Parathyroid adenoma (tissue), 2 donors: Measurements from ENCODE around the gene OOEP.
A peak's percentile ranks its signal among the peaks of the same experiment; 100 is the strongest.

Experiments
- H2AFZ ChIP-seq: fragments of 300-600 bp; sonication (generic); one replicate; pipeline ENCODE4 v1.7.0; 2017; ENCODE audit warnings: antibody characterized with exemption, mild to moderate bottlenecking
- H3K27ac ChIP-seq: fragments of 300-600 bp; sonication (generic); one replicate; pipeline ENCODE4 v1.7.0; 2017
- H3K27me3 ChIP-seq: fragments of 300-600 bp; sonication (generic); one replicate; pipeline ENCODE4 v1.7.0; 2017; ENCODE audit warnings: low read length; ENCODE audit not compliant: control insufficient read depth, insufficient read depth
- H3K36me3 ChIP-seq: fragments of 300-600 bp; sonication (generic); one replicate; pipeline ENCODE4 v1.7.0; 2017; ENCODE audit warnings: low read length; ENCODE audit not compliant: control insufficient read depth, insufficient read depth
- H3K4me1 ChIP-seq: fragments of 300-600 bp; sonication (generic); one replicate; pipeline ENCODE4 v1.7.0; 2017; ENCODE audit warnings: control low read depth
- H3K4me2 ChIP-seq: fragments of 300-600 bp; sonication (generic); one replicate; pipeline ENCODE4 v1.7.0; 2017; ENCODE audit warnings: low read length
- H3K4me3 ChIP-seq: fragments of 300-600 bp; sonication (generic); one replicate; pipeline ENCODE4 v1.7.0; 2017; ENCODE audit warnings: low read depth, low read length
- H3K79me2 ChIP-seq: fragments of 300-600 bp; sonication (generic); one replicate; pipeline ENCODE4 v1.7.0; 2017; ENCODE audit warnings: control low read depth
- H3K9ac ChIP-seq: fragments of 300-600 bp; sonication (generic); one replicate; pipeline ENCODE4 v1.7.0; 2017; ENCODE audit warnings: mild to moderate bottlenecking
- H3K9me3 ChIP-seq: fragments of 300-600 bp; sonication (generic); one replicate; pipeline ENCODE4 v1.7.0; 2017; ENCODE audit warnings: low read length; ENCODE audit not compliant: control insufficient read depth
- TF ChIP-seq, protein P1 (sequence below): fragments of 300-600 bp; sonication (generic); IDR thresholded peaks from one replicate; pipeline ENCODE4 v1.7.0; 2017; ENCODE audit warnings: antibody characterized with exemption, mild to moderate bottlenecking
- donor health status: primary hyperparathyroidism.

Gene OOEP

DNA sequence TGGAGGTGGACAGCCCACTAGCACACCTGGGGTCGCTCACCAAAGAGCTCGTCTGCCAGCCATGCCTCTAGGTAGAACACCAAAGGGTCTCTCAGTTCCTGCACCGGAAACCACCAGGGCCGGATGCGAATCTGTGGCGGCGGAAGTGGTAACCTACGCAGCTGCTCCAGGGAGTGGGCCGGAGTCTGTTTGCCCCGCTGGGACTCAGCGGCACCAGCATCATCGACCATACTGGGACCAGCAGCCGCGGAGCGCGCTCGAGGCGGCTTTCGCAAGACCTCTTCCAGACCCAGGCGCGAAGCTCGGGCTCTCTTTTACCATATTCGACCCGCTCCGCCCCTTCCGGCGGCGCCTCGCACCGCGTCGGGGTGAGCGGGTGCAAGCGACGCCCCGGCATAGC, at the start of gene OOEP:
Gene OOEP (minus strand): TSS at position 335 of the 400 bp plus-strand sequence. CDS start 105 bp downstream, at position 230.
- Histone ChIP-seq H3K9ac (no peak within 1 kb of the TSS), H3K79me2 (no peaks in the 10 kb centered on the region), H3K4me3 (no peak within 1 kb of the TSS), H3K4me1 (no peaks in the 10 kb centered on the region), H3K9me3 (peaks cover 4% of the 10 kb centered on the region), H3K36me3 (no peaks in the 10 kb centered on the region), H2AFZ (no peak within 1 kb of the TSS), H3K27me3 (no peaks in the 10 kb centered on the region), H3K27ac (no peak within 1 kb of the TSS), H3K4me2 (no peak within 1 kb of the TSS)
- TF ChIP-seq, protein P1, sequence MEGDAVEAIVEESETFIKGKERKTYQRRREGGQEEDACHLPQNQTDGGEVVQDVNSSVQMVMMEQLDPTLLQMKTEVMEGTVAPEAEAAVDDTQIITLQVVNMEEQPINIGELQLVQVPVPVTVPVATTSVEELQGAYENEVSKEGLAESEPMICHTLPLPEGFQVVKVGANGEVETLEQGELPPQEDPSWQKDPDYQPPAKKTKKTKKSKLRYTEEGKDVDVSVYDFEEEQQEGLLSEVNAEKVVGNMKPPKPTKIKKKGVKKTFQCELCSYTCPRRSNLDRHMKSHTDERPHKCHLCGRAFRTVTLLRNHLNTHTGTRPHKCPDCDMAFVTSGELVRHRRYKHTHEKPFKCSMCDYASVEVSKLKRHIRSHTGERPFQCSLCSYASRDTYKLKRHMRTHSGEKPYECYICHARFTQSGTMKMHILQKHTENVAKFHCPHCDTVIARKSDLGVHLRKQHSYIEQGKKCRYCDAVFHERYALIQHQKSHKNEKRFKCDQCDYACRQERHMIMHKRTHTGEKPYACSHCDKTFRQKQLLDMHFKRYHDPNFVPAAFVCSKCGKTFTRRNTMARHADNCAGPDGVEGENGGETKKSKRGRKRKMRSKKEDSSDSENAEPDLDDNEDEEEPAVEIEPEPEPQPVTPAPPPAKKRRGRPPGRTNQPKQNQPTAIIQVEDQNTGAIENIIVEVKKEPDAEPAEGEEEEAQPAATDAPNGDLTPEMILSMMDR: no peak

DNA sequence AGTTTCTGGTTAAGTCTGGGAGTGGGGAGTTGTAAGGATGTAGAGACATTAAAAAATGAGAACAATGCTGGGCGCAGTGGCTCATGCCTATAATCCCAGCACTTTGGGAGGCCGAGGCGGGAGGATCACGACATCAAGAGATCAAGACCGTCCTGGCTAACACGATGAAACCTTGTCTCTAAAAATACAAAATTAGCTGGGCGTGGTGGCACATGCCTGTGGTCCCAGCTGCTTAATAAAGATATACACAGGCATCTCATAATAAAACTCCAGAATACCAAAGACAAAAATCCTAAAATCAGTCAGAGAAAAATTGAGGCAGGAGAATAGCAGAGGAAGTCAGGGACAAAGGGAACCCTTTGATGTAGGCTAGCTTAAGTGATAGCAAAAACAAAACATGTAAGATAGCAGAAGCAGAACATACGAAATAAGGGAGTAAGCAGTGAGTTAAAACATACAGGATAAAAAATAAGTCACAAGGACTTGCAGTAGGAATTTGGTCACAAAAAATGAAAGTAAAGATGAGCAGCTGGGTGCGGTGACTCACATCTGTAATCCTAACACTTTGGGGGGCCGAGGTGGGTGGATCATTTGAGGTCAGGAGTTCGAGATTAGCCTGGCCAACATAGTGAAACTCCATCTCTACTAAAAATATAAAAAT, 48.5 kb upstream of the OOEP start:
- no peaks in the 10 kb centered on the region for H3K9me3 ChIP-seq
- no peak overlapping the region for H3K9ac ChIP-seq
- H3K27me3 ChIP-seq: no peaks in the 10 kb centered on the region
- H3K4me2 ChIP-seq: no peak overlapping the region
- no peak overlapping the region for H2AFZ ChIP-seq
- no peak overlapping the region for H3K27ac ChIP-seq
- peaks cover 8% of the 10 kb centered on the region for H3K4me1 ChIP-seq
- H3K36me3 ChIP-seq: no peaks in the 10 kb centered on the region
- no peak overlapping the region for H3K4me3 ChIP-seq
- TF ChIP-seq, protein P1: no peak
- H3K79me2 ChIP-seq: no peaks in the 10 kb centered on the region

GRCh38 chr6:73413102-73413501, 43.4 kb upstream of the OOEP start:
- H3K36me3 ChIP-seq: no peaks in the 10 kb centered on the region
- TF ChIP-seq, protein P1: no peak
- H3K79me2 ChIP-seq: no peaks in the 10 kb centered on the region
- H3K4me2 ChIP-seq: no peak overlapping the region
- H3K4me3 ChIP-seq: no peak overlapping the region
- peak overlapping the region; percentile 29 for H2AFZ ChIP-seq
- no peaks in the 10 kb centered on the region for H3K9me3 ChIP-seq
- H3K9ac ChIP-seq: no peak overlapping the region
- H3K27me3 ChIP-seq: no peaks in the 10 kb centered on the region
- H3K4me1 ChIP-seq: peaks cover 8% of the 10 kb centered on the region
- no peak overlapping the region for H3K27ac ChIP-seq

DNA sequence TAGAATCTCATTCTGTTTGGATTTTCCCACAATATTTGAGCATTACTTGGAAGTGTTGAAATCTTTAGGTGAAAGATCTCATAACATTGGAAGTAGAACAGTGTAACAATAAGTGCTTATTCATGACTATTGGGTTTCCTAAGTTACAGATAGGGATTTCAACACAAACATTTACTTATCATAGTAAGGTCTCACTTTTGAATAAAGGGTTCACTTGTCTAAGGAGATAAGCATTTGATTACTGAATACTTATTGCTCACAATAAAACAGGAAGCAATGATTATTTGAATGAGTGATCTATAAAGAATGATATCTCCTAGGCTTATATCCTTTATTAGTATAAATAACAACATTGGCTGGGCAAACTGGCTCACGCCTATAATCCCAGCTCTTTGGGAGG, 39.7 kb upstream of the OOEP start:
- Histone ChIP-seq H3K9ac (no peak overlapping the region), H3K4me1 (peaks cover 8% of the 10 kb centered on the region), H3K4me2 (no peak overlapping the region), H3K27ac (no peak overlapping the region), H3K79me2 (no peaks in the 10 kb centered on the region), H2AFZ (no peak overlapping the region), H3K36me3 (no peaks in the 10 kb centered on the region), H3K27me3 (no peaks in the 10 kb centered on the region), H3K9me3 (no peaks in the 10 kb centered on the region), H3K4me3 (no peak overlapping the region)
- TF ChIP-seq, protein P1: no peak

- no peaks in the 10 kb centered on the region for H3K79me2 ChIP-seq
- no peaks in the 10 kb centered on the region for H3K9me3 ChIP-seq
- TF ChIP-seq, protein P1: no peak
- no peak overlapping the region for H2AFZ ChIP-seq
- H3K4me3 ChIP-seq: no peak overlapping the region
- H3K4me2 ChIP-seq: no peak overlapping the region
- H3K27me3 ChIP-seq: no peaks in the 10 kb centered on the region
- H3K9ac ChIP-seq: no peak overlapping the region
- H3K36me3 ChIP-seq: no peaks in the 10 kb centered on the region
- H3K4me1 ChIP-seq: no peaks in the 10 kb centered on the region
- H3K27ac ChIP-seq: no peak overlapping the region
These were observed 31.0 kb upstream of the OOEP start for GRCh38 chr6:73400656-73401055.
